CD4-positive, alpha-beta T cell treated with Interleukin-21 for 1 hour (primary cell): Measurements from ENCODE around the gene SPEG.

Source experiments
- DNase-seq: peaks from one replicate; pipeline ENCODE4 v3.0.0-alpha.2; 2020

The SPEG gene

DNA sequence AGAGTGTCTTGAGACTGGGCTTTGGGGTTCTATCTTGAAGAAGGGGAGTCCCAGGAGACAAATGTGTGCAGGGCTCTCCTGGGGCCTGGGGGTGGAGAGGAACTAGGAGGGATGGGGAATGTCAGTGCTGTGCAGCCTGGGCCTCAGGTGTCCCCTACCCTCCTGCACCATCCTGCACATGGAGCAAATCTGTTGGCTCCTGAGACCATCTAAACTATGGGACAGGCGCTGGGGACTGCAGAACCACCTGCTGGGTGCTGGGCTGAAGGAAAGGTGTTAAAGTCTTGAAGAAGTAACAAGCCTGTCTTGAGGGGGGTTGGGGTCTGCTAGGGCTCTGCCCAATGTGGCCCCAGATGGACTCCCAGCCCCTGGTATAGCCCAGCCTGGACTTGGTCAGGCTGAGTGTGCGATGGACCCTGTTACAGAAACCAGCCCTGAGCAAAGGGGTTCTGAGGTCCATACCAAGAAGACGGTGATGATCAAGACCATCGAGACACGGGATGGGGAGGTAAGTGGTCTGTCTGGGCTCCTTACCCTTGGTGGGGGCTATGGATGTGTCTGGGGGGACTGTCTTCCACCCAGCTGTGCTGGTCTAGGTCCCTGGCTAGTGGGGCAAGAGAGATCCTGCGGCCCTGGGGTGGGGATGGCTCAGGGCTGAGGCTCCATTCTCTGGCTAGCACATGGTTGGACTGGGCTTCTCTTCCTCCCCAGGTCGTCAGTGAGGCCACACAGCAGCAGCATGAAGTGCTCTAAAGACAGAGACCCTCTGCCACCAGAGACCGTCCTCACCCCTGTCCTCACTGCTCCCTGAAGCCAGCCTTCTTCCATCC is 9.2 kb upstream of the SPEG start:
- no peak for DNase-seq

DNA sequence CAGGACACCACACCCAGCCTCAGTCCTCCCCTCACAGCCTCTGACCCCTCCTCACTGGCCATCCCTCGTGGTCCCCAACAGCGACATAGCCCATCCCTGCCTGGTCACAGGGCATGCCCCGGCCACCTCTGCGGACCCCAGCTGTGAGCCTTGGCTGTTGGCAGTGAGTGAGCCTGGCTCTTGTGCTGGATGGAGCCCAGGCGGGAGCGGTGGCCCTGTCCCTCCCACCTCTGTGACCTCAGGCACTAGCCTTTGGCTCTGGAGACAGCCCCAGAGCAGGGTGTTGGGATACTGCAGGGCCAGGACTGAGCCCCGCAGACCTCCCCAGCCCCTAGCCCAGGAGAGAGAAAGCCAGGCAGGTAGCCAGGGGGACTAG is 8.6 kb upstream of the SPEG start:
- DNase-seq, result no peak

DNA sequence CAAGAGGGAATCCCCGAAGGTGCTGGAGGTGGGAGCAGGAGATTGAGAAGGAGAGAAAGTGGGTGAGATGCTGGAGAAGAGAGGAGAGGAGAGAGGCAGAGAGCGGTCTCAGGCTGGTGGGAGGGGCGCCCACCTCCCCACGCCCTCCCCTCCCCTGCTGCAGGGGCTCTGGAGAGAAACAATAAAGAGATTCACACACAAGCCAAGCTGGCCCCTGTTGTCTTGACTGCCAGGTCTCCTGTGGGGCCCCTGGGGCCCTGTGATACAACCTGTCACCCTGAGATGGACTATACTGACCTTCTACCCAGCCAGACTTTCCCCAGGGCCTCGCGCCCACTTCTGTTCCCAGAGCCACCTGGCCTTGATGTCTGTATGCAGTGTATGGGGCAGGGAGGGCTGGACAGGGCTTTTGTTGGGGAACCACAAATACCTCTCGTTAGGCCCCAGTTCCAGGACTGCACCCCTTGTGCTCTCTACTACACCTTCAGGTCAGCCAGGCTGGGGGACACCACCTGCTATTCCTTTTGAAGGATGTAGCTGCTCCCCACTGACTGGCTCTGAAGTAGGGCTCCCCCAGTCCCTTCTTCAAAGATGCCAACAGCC is 8.0 kb upstream of the SPEG start:
- DNase-seq, result no peak

DNA sequence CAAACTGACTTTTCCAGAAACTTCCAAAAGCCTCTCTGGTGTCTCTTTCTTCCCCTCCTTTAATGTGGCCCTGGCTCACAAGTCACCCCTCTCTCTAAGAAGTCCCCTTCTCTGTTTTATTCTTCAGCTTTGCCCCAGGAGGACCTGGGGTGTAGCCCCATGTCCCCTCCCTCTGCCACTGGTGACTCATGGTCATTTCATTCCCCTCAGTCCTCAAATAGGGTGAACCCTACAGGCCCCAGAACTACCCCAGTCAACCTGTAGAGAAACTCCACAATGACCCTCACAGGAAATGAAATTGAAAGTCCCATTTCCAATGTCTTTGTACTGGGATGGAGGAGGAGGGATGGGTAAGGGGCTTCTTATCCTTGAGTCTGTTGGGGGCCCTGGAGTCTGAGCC is 6.2 kb upstream of the SPEG start:
- DNase-seq, result no peak

DNA sequence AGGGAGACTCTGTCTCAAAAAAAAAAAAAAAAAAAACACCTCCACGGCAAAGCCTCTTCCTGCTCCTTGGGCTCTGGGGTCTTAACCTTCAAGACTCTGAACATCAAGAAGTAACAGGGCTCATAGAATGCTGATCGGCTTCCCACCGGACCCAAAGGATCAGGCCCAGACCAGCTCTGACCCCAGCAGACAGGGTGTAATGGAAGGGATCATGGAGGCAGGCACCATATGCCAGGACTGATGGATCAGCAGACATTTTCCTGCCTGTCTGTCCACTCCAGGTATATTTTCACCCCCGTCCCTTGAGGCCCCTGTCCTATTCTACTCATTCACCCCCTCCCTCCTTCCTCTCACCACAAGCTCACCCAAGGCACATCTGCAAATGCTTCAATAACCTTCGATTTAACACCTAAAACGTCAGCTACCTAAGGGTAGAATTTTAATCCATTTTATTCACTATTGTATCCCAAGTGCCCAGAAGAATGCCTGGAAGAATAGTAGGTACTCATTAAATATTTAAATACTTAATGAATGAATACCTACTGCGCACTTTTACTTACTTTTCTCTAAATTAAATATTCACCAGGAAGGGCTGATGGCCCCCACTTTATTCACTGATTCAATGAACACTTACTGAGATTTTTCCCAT is 4.6 kb upstream of the SPEG start:
- DNase-seq, result no peak

DNA sequence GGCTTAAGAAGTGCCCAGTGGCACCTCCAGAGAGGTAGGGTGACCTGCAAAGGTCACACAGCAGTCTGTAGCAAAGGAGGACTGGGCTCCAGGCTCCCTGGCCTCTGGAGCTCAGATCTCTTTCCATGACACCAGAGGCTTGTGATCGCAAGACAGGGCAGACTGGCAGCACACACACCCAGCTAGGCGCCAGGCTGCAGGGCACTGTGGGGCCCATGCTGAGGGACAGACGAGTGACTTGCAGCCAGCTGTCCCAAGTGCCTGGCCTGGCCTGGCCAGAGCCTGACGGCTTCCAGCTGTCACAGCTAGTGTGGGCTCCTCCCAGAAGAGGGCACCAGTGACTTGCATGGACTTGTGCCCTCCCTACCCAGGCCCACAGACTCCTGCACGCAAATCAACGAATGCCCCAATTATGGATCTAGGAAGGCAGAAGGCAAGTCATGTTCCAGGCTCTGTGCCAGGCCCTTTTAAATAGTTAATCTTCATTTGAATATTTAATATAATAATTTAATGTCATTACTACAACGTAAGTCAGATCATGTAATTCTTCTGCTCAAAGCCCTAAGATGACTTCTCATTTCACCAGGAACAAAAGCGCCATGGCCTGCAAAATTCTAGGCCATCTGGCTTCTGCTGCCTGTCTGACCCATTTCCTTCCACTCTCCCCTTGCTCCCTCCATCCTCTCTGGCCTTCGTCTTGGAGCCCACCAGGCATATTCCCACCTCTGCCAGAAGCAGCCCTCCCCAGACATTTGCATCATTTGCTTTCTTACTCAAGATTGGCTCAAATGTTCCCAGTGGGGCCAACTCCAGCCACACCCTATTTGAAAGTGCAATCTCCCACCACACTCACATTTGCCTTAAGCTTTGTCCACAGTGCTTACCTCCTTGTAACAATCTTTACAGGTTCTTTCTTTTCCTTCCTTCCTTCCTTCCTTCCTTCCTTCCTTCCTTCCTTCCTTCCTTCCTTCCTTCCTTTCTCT is 3.7 kb upstream of the SPEG start:
- no peak for DNase-seq

DNA sequence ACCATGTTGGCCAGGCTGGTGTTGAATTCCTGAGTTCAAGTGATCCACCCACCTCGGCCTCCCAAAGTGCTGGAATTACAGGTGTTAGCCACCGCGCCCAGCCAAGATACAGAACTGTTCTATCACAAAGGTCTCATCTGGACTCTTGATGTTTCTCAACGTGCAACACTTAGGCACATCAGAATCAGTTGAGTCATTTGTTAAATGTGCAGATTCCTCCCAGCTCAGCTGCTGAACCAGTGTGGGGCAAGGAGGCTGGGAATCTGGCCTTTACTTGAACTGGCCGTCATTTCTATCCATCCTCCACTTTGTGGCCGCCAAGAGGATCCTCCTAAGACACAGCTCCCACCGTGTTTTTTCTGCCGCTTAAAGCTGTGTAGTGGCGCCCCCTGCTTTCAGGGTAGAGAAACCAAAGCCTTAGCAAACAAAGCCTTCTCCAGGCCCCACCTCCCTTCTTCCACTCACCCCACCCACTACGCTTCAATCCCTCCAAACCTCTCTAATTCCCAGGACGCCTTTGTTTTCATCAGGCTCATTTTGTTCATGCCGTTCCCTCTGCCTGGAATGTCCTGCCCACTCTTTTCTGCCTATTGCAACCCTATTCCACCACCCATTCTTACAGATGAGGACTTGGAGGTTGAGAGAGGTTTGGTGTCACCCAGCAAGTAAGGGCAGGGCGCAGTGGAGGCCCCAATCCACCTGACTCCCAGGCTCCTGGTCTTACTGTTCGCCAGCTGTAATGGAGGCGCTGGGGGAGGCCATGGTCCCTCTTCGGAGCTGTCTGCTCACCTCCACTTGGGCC is 776 bp upstream of the SPEG start:
- no peak for DNase-seq

DNA sequence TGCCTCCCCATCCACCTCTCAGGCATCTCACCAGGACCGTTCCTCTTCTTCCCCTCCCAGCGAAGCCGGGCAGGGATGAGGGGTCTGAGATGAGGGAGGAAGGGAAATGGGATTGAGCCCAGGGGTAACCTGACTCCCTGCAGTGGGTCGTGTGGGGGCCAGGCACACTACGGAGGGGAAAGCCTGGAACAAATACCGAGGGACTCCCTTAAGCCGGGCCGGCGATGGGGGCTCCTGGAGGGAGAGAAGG is 250 bp upstream of the SPEG start:
- no peak for DNase-seq

DNA sequence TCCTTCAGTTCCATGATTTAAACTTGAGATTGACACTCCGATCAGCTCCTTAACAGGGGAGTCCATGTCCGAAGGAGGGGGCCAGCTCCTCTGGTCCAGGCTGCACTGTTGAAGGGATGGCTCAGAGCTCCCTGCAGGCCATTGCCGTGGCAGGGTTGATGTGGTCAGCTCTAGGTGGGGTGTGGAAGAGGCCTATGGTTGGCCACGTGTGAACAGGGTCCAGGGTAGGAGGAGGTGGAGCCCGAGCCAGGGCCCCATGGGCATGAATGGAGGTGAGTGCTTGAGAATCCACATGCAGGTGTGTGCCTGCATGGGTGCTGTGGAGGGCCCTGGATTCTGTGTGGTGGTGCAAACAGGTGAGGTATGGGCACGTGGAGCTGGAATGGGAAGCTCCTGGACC is 1.1 kb downstream of the SPEG start:
- no peak for DNase-seq

DNA sequence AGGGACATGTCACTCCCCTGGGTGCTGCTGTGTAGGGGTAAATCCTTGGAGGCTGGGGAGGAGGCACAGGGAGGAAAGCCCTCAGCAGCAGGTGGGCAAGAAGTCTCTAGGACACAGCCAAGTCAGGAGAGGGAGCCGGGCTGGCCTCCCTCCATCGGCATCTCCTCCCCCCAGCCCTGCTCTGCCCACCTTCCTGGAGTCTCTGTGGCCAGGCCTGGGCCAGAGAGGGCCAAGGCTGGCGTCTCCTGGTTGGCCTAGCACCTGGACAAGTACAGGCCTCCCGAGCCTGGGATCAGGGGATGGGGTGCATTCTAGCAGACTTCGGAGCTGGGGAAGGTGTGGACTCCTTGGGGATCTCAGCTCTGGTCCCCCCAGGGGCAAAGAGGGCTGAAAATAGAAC is 1.8 kb downstream of the SPEG start:
- DNase-seq, result no peak

DNA sequence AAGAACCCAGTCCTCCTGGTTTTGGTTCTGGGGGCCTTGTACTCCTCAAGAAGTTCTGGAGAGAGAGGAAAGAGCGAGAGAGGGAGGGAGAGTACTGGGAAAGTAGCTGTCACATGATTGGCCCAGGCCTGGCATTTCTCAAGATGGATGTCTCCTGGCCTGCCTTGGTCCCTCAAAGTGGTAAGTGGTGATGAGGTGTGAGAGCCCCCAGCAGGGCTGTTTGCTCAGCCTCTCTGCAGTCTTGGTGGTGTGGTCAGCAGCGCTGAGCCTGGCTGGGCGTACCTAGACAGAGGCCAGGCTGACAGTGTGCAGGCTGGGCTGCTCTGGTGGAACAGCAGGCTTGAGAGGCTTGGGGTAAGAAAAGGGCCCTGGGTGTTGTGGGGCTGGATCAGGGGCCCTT is 2.5 kb downstream of the SPEG start:
- no peak for DNase-seq

DNA sequence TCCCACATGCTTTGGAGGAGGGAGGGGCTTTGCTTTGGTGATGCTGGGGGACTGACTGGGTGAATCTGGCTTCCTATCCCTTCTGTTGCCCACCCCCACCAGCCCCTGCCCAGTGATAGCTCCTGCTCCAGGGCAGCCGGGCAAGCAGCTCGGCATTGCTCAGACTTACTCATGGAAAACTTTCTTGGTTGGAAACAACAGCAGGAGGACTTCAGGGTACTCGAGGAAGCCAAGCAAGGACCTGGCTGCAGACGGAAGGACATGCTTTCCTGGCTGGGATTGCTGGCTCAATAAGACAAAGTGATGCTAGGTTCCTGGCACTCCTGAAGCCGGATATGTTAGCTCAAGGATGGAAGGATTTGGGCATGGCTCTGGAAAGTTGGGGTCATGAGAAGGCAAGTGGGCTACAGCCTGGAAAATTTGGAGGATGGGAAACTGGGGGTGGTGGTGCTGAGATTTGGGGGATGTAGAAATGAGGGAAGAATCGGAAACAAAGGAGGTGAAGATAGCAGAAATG is 3.1 kb downstream of the SPEG start:
- no peak for DNase-seq

DNA sequence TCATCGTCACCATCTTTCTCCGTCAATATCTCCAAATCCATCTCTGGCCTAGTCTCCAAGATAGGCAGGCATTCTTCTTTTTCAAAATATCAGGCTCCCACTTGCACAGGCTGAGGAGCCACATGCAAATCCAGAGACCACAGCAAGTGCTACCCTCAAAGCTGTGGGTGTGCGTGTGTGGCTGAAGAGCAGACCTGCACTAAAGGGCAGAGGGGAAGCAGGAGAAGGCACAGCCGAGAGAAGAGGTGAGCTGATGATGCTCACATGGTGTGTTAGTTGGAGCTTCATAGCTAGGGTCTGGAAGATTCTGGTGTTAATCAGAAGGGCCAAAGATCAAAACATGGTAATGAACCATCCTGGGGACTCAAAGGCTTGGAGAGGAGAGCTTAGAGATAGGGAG is 3.8 kb downstream of the SPEG start:
- no peak for DNase-seq

DNA sequence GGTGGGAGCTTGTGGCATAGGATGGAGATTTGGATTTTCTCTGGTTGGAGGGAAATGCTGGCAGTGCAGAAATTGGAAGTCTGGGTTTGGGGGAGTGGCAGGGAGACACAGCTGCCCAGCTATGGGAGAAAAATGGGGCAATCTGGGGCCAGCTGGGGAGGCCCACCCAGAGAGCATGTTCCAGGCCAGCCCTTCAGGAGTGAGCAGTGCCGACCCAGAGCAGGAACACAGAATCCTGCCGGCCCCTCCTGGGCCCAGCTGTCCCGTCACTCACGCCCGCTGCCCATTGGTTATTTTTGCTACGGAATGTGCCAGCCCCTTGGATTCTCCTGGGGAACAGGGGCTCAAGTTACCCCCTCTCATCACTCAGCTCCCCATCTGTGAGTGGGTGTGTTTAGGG is 4.9 kb downstream of the SPEG start:
- no peak for DNase-seq

DNA sequence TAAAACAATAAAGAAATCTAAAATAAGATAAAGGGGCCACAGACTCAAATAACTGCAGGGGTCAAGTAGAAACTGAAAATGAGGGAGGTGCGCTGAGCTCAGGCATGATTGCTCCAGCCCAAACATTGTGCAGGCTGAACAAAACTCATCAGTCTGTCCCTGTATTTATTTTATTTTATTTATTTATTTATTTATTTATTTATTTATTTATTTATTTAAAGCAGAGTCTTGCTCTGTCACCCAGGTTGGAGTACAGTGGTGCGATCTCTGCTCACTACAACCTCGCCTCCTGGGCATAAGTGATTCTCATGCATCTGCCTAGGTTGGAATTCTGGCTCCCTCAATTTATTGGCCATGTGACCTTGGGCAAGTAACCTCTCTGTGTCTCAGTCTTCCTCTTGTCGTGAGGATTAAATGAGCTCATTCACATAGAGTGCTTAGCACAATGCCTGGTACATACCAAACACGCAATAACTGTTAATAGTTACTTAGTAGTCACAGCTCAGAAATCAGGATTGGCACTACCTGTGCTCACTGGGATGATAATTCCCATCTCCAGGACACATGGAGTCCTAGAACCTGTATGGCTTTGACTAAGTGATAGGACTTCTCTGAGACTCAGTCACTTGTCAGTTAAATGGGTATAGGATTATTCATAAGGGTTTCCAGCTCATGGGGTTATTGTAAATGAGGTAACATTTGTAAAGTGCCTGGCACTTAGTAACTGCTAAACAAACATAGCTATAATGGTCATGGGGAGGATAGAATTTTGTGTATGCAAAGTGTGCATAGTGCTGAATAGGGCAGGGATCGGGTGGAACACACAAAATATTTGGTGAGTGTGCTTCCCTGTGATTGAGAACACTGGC is 6.0 kb downstream of the SPEG start:
- DNase-seq, result no peak

DNA sequence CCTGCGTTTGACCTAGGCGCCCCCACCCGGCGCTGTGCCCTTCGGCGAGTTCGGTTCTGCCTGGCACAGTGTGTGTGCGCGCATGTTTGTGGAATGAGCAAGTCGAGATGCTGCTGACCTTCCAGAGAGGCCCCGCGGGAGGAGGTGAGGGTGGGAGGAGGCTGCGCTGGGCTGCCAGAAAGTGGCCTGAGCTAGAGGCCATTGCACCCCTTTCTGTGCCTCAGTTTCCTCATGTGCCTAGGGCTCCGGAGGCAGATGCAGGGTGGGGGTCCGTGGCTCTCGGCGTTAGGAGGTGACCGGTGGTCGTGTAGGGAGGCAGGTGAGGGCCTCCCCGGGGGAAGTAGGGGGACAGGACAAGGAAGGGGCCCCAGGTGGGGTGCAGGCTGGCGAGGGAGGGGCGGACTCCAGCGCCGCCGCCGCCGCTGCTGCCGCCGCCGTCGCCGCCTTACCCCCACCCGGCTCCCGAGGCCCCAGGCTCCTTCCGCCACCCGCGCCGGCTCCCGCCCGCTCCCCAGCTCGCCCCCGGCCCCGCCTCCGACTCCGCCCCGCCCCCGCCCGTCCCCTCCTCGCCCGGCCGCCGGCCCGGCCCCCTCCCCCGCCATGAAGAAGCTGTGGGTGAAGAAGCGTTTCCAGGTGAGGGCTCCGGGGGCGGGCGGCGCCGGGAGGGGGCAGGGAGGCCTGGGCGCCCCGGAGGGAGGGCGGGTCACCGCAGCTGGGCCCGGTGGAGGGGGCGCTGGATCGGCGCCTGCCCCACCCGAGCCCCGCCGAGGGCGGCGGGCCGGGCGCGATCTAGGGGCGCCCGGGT is 7.0 kb downstream of the SPEG start:
- peak; percentile 66 for DNase-seq

DNA sequence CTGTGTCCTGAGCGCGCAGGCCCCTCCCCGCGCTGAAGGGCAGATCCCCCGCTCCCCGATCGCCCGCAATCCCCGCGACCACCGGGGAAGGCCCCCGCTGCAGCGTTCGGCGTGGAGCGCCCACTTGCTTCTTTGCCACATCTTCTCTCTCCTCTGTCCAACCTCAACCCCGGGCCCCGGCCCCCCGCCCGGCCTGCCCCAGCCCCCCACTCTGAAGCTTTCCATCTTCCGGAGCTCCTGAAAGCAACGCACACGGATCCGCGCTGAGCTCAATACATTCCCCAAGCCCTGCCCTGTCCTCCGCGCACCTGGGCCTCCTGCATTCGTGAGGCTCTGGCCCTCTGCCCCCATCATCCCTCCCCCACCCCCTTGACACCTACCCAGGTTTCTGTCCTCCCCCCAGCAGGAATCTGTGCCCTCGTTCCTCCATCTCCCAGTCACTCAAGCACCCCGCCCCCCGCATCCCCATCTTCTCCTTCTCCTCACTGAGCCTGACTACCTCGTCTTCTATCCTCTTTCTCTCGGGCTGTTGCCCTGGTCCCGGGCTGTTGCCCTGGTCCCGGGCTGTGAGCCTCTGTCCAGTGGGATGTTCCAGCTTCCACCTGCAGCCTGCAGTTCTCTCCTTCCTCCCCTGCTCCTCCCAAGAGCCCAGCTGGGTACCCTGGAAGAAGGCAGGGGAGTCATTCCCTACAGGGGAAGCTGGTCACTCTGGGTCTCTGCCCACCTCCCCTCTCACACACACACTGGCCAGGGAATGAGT is 7.8 kb downstream of the SPEG start:
- DNase-seq, result no peak

DNA sequence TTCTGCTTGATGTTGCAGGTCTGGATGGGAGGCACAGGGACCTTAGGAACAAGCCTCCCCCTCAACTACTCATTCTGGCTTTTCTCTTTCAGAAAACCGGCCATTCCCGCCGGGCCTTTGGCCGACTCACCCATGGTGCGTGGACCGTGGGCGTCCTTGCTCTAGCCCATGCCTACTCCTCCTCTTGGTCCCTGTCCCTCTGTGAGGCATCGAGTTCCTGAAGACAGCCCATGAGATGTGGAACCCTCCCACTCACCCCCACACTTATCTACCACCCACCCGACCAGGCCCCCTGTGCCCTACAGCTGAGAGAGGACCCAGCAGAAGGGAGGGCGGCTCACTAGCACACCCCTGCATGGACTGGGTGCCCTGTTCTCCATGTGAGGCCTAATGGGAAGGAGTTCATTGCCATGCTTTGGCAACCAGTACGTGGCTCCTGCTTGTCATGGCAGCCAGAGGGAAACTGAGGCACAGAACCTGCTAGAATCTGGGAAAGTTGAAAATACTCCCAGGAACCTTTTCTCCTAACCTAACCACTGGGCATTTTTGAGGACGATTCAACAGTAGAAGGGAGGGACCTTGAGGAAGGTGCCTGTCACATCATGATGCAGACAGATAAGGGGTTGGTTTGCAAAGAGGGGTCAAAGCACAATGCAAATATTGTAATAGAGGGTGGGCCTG is 8.5 kb downstream of the SPEG start:
- no peak for DNase-seq

DNA sequence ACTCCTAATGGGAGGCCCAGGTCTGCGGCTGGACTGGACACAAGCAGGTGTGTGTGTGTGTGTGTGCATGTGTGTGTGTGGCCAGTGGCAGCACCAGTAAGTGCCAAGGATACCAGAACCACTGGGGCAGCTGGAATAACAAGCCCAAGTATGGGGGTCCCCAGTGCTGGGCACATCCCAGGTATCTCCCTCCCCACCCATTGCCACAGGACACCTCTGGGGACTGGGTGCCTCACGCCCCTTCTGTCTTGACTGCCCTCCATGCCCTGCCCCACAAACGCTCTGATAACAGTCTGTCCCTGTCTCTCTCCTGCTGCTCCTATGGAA is 9.0 kb downstream of the SPEG start:
- no peak for DNase-seq
